Renal cortical epithelial cell (primary cell): ENCODE measurements around the gene UNC5A. TPM values are rescaled to one million over a fixed set of nuclear protein-coding genes. Genes with fewer than 3 reads are reported as not detected.
A peak's percentile ranks its signal among the peaks of the same experiment; 100 is the strongest.
"Not testable (repeated sequence)": the region's sequence is repeated elsewhere in the genome, so short reads cannot be mapped to it uniquely, and the experiment has no call there.

ENCODE experiments used
- DNase-seq: peaks from one replicate; pipeline ENCODE4 v3.0.0-alpha.2; 2011; ENCODE audit warnings: low read depth
- total RNA-seq: library from RNA; depleted of rRNA; stranded (reverse); fragments of >200 nt; gene quantifications from 2 replicates; pipeline ENCODE4 v1.2.3, GENCODE V29; 2014

The UNC5A gene
- total RNA-seq, 1 donor from 2014 or later = 2.2 TPM

- DNase-seq = no peak
These were observed 52.8 kb downstream of the UNC5A start for GRCh38 chr5:176863041-176863764.

GRCh38 chr5:176863765-176864098 is 53.4 kb downstream of the UNC5A start:
- DNase-seq = no peak

- no peak for DNase-seq
These were observed 54.4 kb downstream of the UNC5A start for GRCh38 chr5:176864755-176865154.

- no peak for DNase-seq
These were observed 55.6 kb downstream of the UNC5A start for GRCh38 chr5:176865964-176866363.

GRCh38 chr5:176866707-176867310 is 56.5 kb downstream of the UNC5A start:
- no peak for DNase-seq

GRCh38 chr5:176868126-176868525 is 57.8 kb downstream of the UNC5A start:
- no peak for DNase-seq

GRCh38 chr5:176868731-176869130 is 58.4 kb downstream of the UNC5A start:
- DNase-seq = no peak

- DNase-seq = no peak
These were observed 59.2 kb downstream of the UNC5A start for GRCh38 chr5:176869501-176870109.

- peak; percentile 11 for DNase-seq
These were observed 59.8 kb downstream of the UNC5A start for GRCh38 chr5:176870110-176870591.

- not testable (repeated sequence) for DNase-seq
These were observed 60.3 kb downstream of the UNC5A start for GRCh38 chr5:176870644-176871043.

GRCh38 chr5:176872586-176872985 is 62.2 kb downstream of the UNC5A start:
- not testable (repeated sequence) for DNase-seq

GRCh38 chr5:176873011-176873410 is 62.7 kb downstream of the UNC5A start:
- DNase-seq = not testable (repeated sequence)

GRCh38 chr5:176873541-176874172 is 63.3 kb downstream of the UNC5A start:
- DNase-seq = no peak

GRCh38 chr5:176874198-176874780 is 63.9 kb downstream of the UNC5A start:
- DNase-seq = no peak

GRCh38 chr5:176875014-176875550 is 64.7 kb downstream of the UNC5A start:
- no peak for DNase-seq

GRCh38 chr5:176875783-176876505 is 65.6 kb downstream of the UNC5A start:
- no peak for DNase-seq

- no peak for DNase-seq
These were observed 66.4 kb downstream of the UNC5A start for GRCh38 chr5:176876506-176877431.

GRCh38 chr5:176877793-176878331 is 67.5 kb downstream of the UNC5A start:
- DNase-seq = no peak

- no peak for DNase-seq
These were observed 68.1 kb downstream of the UNC5A start for GRCh38 chr5:176878463-176878862.
